GM12872 (cell line): ENCODE results near the gene IAH1.

Source experiments
- TF ChIP-seq, protein P1 (sequence below): IDR thresholded peaks from 3 replicates; pipeline ENCODE4 v1.5.1; 2011; ENCODE audit warnings: low read depth, mild to moderate bottlenecking, low read length, moderate library complexity; ENCODE audit not compliant: insufficient read depth

The IAH1 gene

GRCh38 chr2:9508931-9509330 is 34.6 kb downstream of the IAH1 start:
- TF ChIP-seq, protein P1, sequence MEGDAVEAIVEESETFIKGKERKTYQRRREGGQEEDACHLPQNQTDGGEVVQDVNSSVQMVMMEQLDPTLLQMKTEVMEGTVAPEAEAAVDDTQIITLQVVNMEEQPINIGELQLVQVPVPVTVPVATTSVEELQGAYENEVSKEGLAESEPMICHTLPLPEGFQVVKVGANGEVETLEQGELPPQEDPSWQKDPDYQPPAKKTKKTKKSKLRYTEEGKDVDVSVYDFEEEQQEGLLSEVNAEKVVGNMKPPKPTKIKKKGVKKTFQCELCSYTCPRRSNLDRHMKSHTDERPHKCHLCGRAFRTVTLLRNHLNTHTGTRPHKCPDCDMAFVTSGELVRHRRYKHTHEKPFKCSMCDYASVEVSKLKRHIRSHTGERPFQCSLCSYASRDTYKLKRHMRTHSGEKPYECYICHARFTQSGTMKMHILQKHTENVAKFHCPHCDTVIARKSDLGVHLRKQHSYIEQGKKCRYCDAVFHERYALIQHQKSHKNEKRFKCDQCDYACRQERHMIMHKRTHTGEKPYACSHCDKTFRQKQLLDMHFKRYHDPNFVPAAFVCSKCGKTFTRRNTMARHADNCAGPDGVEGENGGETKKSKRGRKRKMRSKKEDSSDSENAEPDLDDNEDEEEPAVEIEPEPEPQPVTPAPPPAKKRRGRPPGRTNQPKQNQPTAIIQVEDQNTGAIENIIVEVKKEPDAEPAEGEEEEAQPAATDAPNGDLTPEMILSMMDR, result no peak

DNA sequence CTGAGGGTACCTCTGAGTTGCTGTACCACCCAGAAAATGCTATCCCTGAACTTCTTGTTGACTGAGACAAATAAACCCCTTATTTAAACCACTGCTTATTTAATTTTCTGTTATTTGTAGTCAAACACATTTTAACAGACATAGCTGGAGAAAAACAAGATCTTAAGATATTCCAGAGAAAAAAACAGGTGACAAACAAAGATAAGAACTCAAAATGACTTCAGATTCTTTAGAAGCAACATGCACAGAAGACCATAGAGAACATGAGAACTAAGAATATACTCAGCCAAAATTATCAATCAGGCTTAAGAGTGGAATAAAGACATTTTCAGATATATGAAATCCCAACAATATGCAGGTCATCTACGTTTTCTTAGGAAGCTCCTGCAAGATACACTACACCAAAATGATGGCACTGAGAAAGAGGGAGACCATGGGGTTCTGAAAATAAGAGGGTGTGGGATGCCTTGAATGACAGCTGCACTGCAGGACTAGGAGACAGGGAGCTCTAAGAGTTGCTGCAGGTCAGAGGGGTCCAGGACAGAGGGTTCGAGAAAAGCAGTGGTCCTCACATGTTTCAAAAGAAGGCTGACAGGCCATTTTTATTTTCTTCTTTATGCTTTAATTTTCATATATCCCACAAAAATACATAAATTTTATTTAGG is 42.9 kb downstream of the IAH1 start:
- TF ChIP-seq, protein P1, result no peak

DNA sequence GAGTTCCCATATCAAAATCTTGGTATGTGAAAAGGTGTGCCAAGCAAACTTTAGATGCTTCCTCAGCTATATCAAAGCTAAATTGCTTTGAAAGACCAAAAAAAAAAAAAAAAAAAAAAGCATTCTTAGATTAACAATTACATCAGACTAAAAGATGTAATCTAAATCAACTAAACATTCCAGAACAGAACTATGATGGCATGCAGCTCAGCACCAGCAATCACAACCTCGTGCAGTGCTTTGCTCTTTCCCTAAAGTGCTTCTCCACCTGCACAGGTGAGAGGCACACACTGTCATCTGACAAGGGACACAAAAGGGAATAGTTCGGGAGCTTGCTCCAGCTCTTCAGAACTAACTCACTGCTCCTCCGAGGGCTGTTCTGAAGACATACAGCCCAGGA is 43.8 kb downstream of the IAH1 start:
- TF ChIP-seq, protein P1, result no peak

- TF ChIP-seq, protein P1, result no peak
Measured at GRCh38 chr2:9518780-9519179, 44.4 kb downstream of the IAH1 start.

DNA sequence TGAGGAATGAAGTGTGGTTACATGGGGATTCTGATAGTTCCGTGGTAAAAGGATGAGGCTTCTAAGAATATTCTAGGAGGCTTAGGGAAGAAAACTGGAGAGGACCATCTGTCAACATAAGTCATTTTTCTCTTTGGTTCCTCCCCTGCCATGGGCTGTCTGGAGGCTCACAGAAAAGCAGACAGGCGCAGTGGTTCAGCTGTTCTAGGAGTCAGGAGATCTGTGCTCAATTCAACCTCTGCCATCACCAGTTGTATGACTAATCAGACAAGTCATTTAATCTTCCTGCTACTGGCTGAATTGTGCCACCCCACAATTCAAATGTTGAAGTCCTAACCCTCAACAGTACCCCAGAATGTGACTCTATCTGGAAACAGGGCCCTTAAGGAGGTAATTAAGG is 44.9 kb downstream of the IAH1 start:
- TF ChIP-seq, protein P1, result no peak

DNA sequence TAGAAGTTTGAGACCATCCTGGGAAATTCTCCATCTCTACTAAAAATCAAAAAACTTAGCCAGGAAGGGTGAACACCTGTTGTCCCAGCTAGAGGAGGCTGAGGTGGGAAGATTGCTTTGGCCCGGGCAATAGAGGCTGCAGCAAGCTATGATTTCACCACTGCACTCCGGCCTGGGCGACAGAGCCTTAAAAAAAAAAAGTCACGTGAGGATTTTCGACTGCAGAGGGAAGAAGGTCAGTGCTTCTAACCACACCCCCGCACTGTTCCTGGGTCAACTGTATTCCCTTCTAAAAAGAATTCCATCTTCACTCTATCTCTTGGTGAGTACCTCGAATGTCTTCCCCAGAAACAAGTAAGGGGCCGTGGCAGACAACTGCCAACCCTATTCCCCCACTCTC is 49.9 kb downstream of the IAH1 start:
- TF ChIP-seq, protein P1, result no peak

- TF ChIP-seq, protein P1, result no peak
Measured at GRCh38 chr2:9525266-9525665, 50.9 kb downstream of the IAH1 start.
